ENCODE results near the gene KRABD2.

Gene KRABD2

DNA sequence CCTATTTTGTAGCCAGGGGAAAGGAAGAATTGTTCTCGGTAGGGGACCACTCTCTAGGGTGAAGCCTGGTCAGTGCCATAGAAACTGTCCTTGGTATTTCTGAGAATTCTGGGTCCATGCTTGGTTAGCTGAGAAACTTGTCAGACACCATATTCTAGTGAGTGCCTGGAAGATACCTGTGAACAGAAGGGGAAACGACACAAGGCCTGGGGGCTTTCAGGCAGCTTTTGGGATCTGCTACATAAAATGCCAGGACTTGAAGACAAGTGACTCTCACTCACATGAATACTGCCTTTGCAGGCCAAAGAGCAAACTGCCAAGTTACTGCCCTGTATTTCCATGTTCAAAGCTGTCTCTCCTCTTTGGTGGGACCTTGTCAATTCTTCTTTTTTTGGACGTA lies 18.6 kb downstream of the KRABD2 start:
- CTCF ChIA-PET: no interaction called here
- Histone ChIP-seq H3K4me1 (ENCODE audit: control insufficient read depth, insufficient read depth, low read length) (no peaks in the 10 kb centered on the region), H3K4me3 (no peak overlapping the region), H3K36me3 (ENCODE audit: control insufficient read depth in 2 of 2, insufficient read depth in 2 of 2, low read length in 1 of 2) (no peaks in the 10 kb centered on the region), H2AFZ (ENCODE audit: control insufficient read depth, low read depth, low read length) (no peak overlapping the region), H3K27ac (ENCODE audit: control insufficient read depth, insufficient read depth) (no peak overlapping the region), H3K9ac (ENCODE audit: control insufficient read depth, insufficient read depth, low read length) (no peak overlapping the region), H3K79me2 (ENCODE audit: control insufficient read depth, insufficient read depth, low read length) (no peaks in the 10 kb centered on the region), H4K20me1 (ENCODE audit: control insufficient read depth, insufficient read depth) (no peaks in the 10 kb centered on the region), H3K27me3 (replicated peaks in 1 of 2; ENCODE audit: control insufficient read depth in 2 of 2, insufficient read depth in 2 of 2, low read length in 1 of 2) (0 out of 4 replicates have a peak, but pooled peaks cover 0 to 2% of the 10 kb centered on the region in 2 experiments), H3K9me3 (replicated peaks; ENCODE audit: control insufficient read depth, insufficient read depth, low read length) (no peaks in the 10 kb centered on the region), H3K4me2 (ENCODE audit: control insufficient read depth, insufficient read depth) (no peak overlapping the region)
- no peak for FAIRE-seq
- TF ChIP-seq EP300 (IDR thresholded peaks at IDR 0.05; ENCODE audit: borderline replicate concordance in 1 of 2, control insufficient read depth in 1 of 2, low read depth in 2 of 2, low read length in 2 of 2) (no peak), ETV6 (conservative IDR thresholded peaks at IDR 0.05 in 1 of 2, IDR thresholded peaks at IDR 0.05 in 1 of 2; ENCODE audit: borderline replicate concordance in 1 of 2, low read depth in 1 of 2) (no peak), ZNF207 (IDR thresholded peaks at IDR 0.05; ENCODE audit: borderline replicate concordance) (no peak), LARP7 (IDR thresholded peaks at IDR 0.05) (no peak), HDAC6 (IDR thresholded peaks at IDR 0.05; ENCODE audit: unreplicated experiment) (no peak), GABPA (IDR thresholded peaks at IDR 0.05; ENCODE audit: low read depth) (no peak), SREBF2 (IDR thresholded peaks at IDR 0.05; ENCODE audit: low read length) (no peak), ESRRA (IDR thresholded peaks at IDR 0.05; ENCODE audit: low read length) (no peak), YY1 (IDR thresholded peaks at IDR 0.05; ENCODE audit: low read depth, low read length) (no peak), MEF2A (IDR thresholded peaks at IDR 0.05; ENCODE audit: insufficient read depth, low read depth, low read length) (no peak), SIX5 (IDR thresholded peaks at IDR 0.05; ENCODE audit: low read depth, low read length, severe bottlenecking) (no peak), POU2F2 (IDR thresholded peaks at IDR 0.05; ENCODE audit: borderline replicate concordance, low read depth, low read length) (no peak), TCF7 (IDR thresholded peaks at IDR 0.05; ENCODE audit: borderline replicate concordance) (no peak), FOXM1 (IDR thresholded peaks at IDR 0.05; ENCODE audit: low read depth, low read length) (no peak), CEBPB (IDR thresholded peaks at IDR 0.05; ENCODE audit: borderline replicate concordance in 1 of 2, low read depth in 2 of 2, low read length in 2 of 2) (no peak)
- TF ChIP-seq, protein P1, sequence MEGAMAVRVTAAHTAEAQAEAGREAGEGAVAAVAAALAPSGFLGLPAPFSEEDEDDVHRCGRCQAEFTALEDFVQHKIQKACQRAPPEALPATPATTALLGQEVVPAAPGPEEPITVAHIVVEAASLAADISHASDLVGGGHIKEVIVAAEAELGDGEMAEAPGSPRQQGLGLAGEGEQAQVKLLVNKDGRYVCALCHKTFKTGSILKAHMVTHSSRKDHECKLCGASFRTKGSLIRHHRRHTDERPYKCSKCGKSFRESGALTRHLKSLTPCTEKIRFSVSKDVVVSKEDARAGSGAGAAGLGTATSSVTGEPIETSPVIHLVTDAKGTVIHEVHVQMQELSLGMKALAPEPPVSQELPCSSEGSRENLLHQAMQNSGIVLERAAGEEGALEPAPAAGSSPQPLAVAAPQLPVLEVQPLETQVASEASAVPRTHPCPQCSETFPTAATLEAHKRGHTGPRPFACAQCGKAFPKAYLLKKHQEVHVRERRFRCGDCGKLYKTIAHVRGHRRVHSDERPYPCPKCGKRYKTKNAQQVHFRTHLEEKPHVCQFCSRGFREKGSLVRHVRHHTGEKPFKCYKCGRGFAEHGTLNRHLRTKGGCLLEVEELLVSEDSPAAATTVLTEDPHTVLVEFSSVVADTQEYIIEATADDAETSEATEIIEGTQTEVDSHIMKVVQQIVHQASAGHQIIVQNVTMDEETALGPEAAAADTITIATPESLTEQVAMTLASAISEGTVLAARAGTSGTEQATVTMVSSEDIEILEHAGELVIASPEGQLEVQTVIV (IDR thresholded peaks at IDR 0.05; ENCODE audit: borderline replicate concordance, partially characterized antibody): no peak
- TF ChIP-seq, protein P2, sequence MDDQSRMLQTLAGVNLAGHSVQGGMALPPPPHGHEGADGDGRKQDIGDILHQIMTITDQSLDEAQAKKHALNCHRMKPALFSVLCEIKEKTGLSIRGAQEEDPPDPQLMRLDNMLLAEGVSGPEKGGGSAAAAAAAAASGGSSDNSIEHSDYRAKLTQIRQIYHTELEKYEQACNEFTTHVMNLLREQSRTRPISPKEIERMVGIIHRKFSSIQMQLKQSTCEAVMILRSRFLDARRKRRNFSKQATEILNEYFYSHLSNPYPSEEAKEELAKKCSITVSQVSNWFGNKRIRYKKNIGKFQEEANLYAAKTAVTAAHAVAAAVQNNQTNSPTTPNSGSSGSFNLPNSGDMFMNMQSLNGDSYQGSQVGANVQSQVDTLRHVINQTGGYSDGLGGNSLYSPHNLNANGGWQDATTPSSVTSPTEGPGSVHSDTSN (IDR thresholded peaks at IDR 0.05; ENCODE audit: insufficient replicate concordance, low read depth, low read length): no peak
- no peak for DNase-seq (ENCODE audit: low read depth, low spot score)
- WGBS (ENCODE audit: insufficient coverage, insufficient replicate concordance, low lambda C conversion rate, missing lambda C conversion rate): 72% methylated on average over 3 of the region's 3 CpGs
- POLR2A ChIA-PET: no interaction called here
- no peak for ATAC-seq
- SMC1A ChIA-PET (ENCODE audit: uncharacterized antibody, unreplicated experiment): no interaction called here
- in situ Hi-C loops (cut with MboI) (no loop called here), intact Hi-C loops (cut with micrococcal nuclease; ENCODE audit: unreplicated experiment) (no loop called here)
- RAD21 ChIA-PET (ENCODE audit: unreplicated experiment): no interaction called here
- BruUV-seq (replicated peaks): no TSS peak

Measured in GM12878 (cell line).